MG63 (cell line): ENCODE measurements around the gene TBC1D3I. TPM values are rescaled to one million over a fixed set of nuclear protein-coding genes. Genes with fewer than 3 reads are reported as not detected.
"Not testable (repeated sequence)": the region's sequence is repeated elsewhere in the genome, so short reads cannot be mapped to it uniquely, and the experiment has no call there.

Source experiments
- DNase-seq: peaks from one replicate; pipeline ENCODE4 v3.0.0-alpha.2; 2020
- H3K27me3 ChIP-seq: fragments of 250-450 bp; sonication (Bioruptor Pico); 2 replicates; pipeline ENCODE4 v1.5.1; 2020; ENCODE audit warnings: mild to moderate bottlenecking, moderate library complexity
- H3K36me3 ChIP-seq: fragments of 250-450 bp; sonication (Bioruptor Pico); 2 replicates; pipeline ENCODE4 v1.5.1; 2020; ENCODE audit warnings: mild to moderate bottlenecking, moderate library complexity
- H3K4me3 ChIP-seq: fragments of 250-450 bp; sonication (Bioruptor Pico); 2 replicates; pipeline ENCODE4 v1.5.1; 2020; ENCODE audit warnings: mild to moderate bottlenecking, moderate library complexity
- H3K9me3 ChIP-seq: fragments of 250-450 bp; sonication (Bioruptor Pico); 2 replicates; pipeline ENCODE4 v1.5.1; 2020; ENCODE audit warnings: mild to moderate bottlenecking, moderate library complexity
- total RNA-seq: library from RNA; depleted of rRNA; stranded (reverse); fragments of >200 nt; shearing (Covaris generic); gene quantifications from 2 replicates; pipeline ENCODE4 v1.2.3, GENCODE V29; 2014; ENCODE audit warnings: low replicate concordance; rRNA removed

TBC1D3I gene
- total RNA-seq, 1 experiment from 2014 or later: not detected

DNA sequence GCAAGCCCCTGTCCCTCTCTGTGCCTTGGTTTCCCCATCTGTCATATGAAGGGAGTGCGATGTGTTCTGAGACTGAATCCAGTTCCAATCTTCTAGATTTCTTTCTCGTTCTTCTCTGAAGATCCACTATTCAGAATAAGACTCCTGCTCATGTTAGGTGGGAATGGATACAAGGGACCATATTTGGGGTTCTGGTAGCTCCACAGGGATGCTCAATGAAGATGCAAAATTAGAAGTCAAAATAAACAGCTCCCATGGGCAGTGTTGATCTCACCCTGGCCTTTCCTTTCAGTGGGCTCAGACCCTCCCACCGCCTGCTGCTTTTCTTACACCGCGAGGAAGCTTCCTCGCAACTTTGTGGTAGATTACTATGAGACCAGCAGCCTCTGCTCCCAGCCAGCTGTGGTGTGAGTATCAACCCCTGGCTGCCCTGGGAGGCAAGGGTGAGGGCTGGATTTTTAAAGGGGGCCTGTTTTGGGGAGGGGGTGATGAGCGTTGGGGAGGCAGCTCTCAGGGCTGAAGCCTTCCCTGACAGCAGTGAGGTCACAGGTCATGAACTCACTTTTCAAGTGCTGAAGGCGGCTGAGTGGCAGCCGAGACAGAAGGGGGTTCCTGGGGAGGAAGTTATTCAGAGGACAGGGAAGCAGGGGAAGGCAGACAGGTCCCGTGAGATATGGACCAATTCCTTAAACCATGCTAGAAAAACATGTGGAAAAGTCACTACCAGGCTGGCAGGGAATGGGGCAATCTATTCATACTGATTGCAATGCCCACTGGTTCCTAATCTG lies 52.7 kb downstream of the TBC1D3I start:
- H3K36me3 ChIP-seq, H3K9me3 ChIP-seq, DNase-seq, H3K4me3 ChIP-seq: not testable (repeated sequence)
- H3K27me3 ChIP-seq: peaks cover 22% of the 10 kb centered on the region

- peaks cover 21% of the 10 kb centered on the region for H3K27me3 ChIP-seq
- not testable (repeated sequence) for H3K9me3 ChIP-seq, H3K4me3 ChIP-seq, DNase-seq, H3K36me3 ChIP-seq
Measured at GRCh38 chr17:36210439-36211211, 53.7 kb downstream of the TBC1D3I start, which contains the start of gene CCL4L2. Gene CCL4L2 (plus strand): TSS chr17:36211063.

DNA sequence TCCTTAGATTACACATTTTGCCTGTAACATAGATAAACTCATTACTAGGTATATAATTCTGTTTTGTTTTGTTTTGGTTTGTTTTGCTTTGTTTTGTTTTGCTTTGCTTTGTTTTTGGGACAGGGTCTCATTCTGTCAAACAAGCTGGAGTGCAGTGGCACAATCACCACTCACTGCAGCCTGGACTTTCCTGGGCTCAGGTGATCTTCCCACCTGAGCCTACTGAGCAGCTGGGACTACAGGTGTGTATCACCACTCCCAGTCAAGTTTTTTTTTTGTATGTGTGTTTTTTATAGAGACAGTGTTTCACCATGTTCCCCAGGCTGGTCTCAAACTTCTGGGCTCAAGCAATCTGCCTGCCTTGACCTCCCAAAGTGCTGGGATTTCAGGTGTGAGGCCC lies 54.8 kb downstream of the TBC1D3I start:
- DNase-seq: no peak
- peaks cover 19% of the 10 kb centered on the region for H3K27me3 ChIP-seq
- no peaks in the 10 kb centered on the region for H3K9me3 ChIP-seq
- H3K36me3 ChIP-seq: no peaks in the 10 kb centered on the region
- H3K4me3 ChIP-seq: no peak overlapping the region

GRCh38 chr17:36207383-36207782 lies 57.0 kb downstream of the TBC1D3I start:
- peaks cover 12% of the 10 kb centered on the region; the same call in 1 of the 2 replicates for H3K27me3 ChIP-seq
- H3K36me3 ChIP-seq, H3K9me3 ChIP-seq, H3K4me3 ChIP-seq, DNase-seq: not testable (repeated sequence)

DNA sequence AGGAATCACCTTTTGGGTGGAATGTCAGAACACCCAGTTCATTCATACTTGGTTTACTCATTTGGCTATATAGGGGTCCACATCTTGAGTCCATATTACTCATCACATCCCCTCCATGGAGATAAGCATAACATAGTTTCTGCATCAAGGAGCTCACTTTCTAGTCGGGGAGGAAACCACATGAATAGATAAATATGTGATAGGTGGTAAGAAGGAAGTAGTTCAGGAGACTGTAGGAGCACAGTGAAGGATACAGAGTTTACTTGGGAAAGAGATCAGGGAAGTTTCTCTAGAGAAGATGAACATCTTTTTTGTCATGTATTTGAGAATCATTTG lies 57.9 kb downstream of the TBC1D3I start:
- not testable (repeated sequence) for H3K4me3 ChIP-seq, H3K9me3 ChIP-seq, DNase-seq, H3K36me3 ChIP-seq
- peaks cover 11% of the 10 kb centered on the region; the same call in 1 of the 2 replicates for H3K27me3 ChIP-seq

- Histone ChIP-seq H3K27me3 (peaks cover 8% of the 10 kb centered on the region; the same call in 1 of the 2 replicates), H3K4me3 (no peak overlapping the region), H3K36me3 (no peaks in the 10 kb centered on the region), H3K9me3 (no peaks in the 10 kb centered on the region)
- DNase-seq: no peak
Measured at GRCh38 chr17:36205637-36206485, 58.5 kb downstream of the TBC1D3I start.

DNA sequence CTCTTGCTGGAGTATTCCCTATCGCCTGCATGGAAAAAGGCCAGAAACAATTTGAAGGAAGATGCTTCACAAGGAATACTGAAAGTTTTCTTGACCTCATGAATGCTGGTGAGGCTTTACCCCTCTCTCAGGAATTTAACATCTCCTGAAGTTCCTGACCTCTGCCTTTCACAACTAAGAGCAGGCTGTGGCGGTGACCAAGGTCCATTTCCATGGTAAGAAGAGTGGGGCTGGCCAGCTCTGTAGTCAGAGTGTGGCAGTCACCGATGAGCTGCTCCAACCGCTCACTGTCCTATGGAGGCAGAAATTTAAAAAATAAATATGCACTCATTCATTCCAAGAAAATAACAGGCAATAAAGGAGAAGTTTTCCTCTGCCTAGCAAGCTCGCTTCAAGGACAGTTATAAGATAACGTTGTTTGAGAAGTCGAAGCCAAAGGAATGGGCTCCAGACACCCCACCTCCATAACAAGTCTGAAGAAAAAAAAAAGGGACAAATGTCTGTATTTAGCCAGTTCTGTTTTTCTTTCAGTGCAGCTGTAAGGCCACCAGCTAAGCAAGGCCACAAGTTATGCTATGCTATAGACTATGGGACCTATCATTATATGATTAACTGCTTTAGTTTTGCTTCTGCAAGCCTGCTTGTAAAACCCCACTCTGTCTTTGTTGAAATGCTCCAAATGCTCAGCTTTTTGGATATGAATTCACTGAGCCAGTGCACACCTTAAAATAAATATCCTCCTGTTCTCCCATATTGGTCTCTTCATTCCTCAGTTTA lies 59.5 kb downstream of the TBC1D3I start:
- DNase-seq: no peak
- Histone ChIP-seq H3K27me3 (peaks cover 6% of the 10 kb centered on the region; the same call in 1 of the 2 replicates), H3K36me3 (no peaks in the 10 kb centered on the region), H3K9me3 (no peaks in the 10 kb centered on the region), H3K4me3 (no peak overlapping the region)

Other genes starting within 250 kb of the TBC1D3I start
- gene CCL23, start 246.6 kb downstream of the TBC1D3I start, total RNA-seq: not detected in 2 replicates
- not detected in 2 replicates for gene CCL18, start 200.3 kb downstream of the TBC1D3I start, total RNA-seq
- not detected in 2 replicates for gene CCL3, start 174.4 kb downstream of the TBC1D3I start, total RNA-seq
- gene CCL4, start 160.7 kb downstream of the TBC1D3I start, total RNA-seq: not detected in 2 replicates
- not detected in 2 replicates for gene TBC1D3B, start 87.9 kb downstream of the TBC1D3I start, total RNA-seq
- not detected in 2 replicates for gene CCL3L1, start 67.8 kb downstream of the TBC1D3I start, total RNA-seq
- not detected in 2 replicates for gene CCL4L2, start 53.5 kb downstream of the TBC1D3I start, total RNA-seq
- not detected in 2 replicates for gene TBC1D3G, start 59.3 kb upstream of the TBC1D3I start, total RNA-seq
- gene TBC1D3H, start 123.9 kb upstream of the TBC1D3I start, total RNA-seq: not detected in 2 replicates
- 44.9 and 60.6 TPM in 2 replicates for gene ZNHIT3, start 222.1 kb upstream of the TBC1D3I start, total RNA-seq